HG03469 (cell line): Measurements from ENCODE around the gene PRR23E.

Source experiments
- ATAC-seq: cut with Tn5 transposase; IDR thresholded peaks from one replicate; pipeline ENCODE4 v1.9.1; 2021; ENCODE audit warnings: mild to moderate bottlenecking, moderate library complexity, moderate number of reproducible peaks; ENCODE audit not compliant: unreplicated experiment

PRR23E gene

GRCh38 chr3:127183931-127184869, 8.7 kb upstream of the PRR23E start:
- ATAC-seq = no peak

GRCh38 chr3:127184870-127185216, 8.1 kb upstream of the PRR23E start:
- ATAC-seq = no peak

- no peak for ATAC-seq
Observed at GRCh38 chr3:127185268-127185667, 7.7 kb upstream of the PRR23E start.

- no peak for ATAC-seq
Observed at GRCh38 chr3:127185962-127186674, 6.8 kb upstream of the PRR23E start.

- ATAC-seq = no peak
Observed at GRCh38 chr3:127187316-127187715, 5.6 kb upstream of the PRR23E start.

- ATAC-seq = no peak
Observed at GRCh38 chr3:127193341-127193740, 410 bp downstream of the PRR23E start.

GRCh38 chr3:127193775-127194174, 844 bp downstream of the PRR23E start:
- no peak for ATAC-seq

GRCh38 chr3:127194601-127195187, 1.8 kb downstream of the PRR23E start:
- no peak for ATAC-seq

- ATAC-seq = no peak
Observed at GRCh38 chr3:127195417-127195816, 2.5 kb downstream of the PRR23E start.

- no peak for ATAC-seq
Observed at GRCh38 chr3:127196002-127196401, 3.1 kb downstream of the PRR23E start.

- no peak for ATAC-seq
Observed at GRCh38 chr3:127196466-127197299, 3.8 kb downstream of the PRR23E start.

- no peak for ATAC-seq
Observed at GRCh38 chr3:127197300-127198189, 4.6 kb downstream of the PRR23E start.

GRCh38 chr3:127200086-127200691, 7.3 kb downstream of the PRR23E start:
- ATAC-seq = no peak

- ATAC-seq = no peak
Observed at GRCh38 chr3:127203024-127203423, 10.1 kb downstream of the PRR23E start.

GRCh38 chr3:127204841-127205582, 12.1 kb downstream of the PRR23E start:
- ATAC-seq = no peak

- no peak for ATAC-seq
Observed at GRCh38 chr3:127206154-127206553, 13.2 kb downstream of the PRR23E start.

- no peak for ATAC-seq
Observed at GRCh38 chr3:127206611-127207516, 13.9 kb downstream of the PRR23E start.
